Coronary artery (tissue), 2 donors: ENCODE data around the gene ZNF316.

ENCODE experiments used
- DNase-seq: peaks from one replicate; pipeline ENCODE4 v3.0.0-alpha.2; 2017; ENCODE audit warnings: low spot score
- H3K27ac ChIP-seq, 2 donors: fragments of 200-600 bp; sonication (generic); one replicate each; pipeline ENCODE4 v1.5.1; 2016 to 2019
- H3K4me3 ChIP-seq: fragments of 200-600 bp; sonication (generic); 2 replicates; pipeline ENCODE4 v1.5.1; 2016; ENCODE audit warnings: mild to moderate bottlenecking, moderate library complexity
- CTCF ChIP-seq: fragments of 200-600 bp; sonication (generic); IDR thresholded peaks from one replicate; pipeline ENCODE4 v1.5.1; 2019; ENCODE audit warnings: antibody characterized with exemption

Gene ZNF316

GRCh38 chr7:6642239-6642839 lies 5.2 kb downstream of the ZNF316 start:
- Histone ChIP-seq H3K4me3 (no peak overlapping the region), H3K27ac (no peak overlapping the region)
- no peak for TF ChIP-seq CTCF
- no peak for DNase-seq

GRCh38 chr7:6642861-6643640 lies 5.9 kb downstream of the ZNF316 start:
- DNase-seq: no peak
- no peak overlapping the region for H3K4me3 ChIP-seq
- H3K27ac ChIP-seq: no peak overlapping the region
- no peak for TF ChIP-seq CTCF

GRCh38 chr7:6643915-6644625 lies 7.0 kb downstream of the ZNF316 start:
- TF ChIP-seq CTCF: no peak
- no peak overlapping the region for H3K27ac ChIP-seq
- no peak for DNase-seq
- no peak overlapping the region for H3K4me3 ChIP-seq

- no peak for TF ChIP-seq CTCF
- DNase-seq: no peak
- Histone ChIP-seq H3K4me3 (no peak overlapping the region), H3K27ac (no peak overlapping the region)
These were observed 7.6 kb downstream of the ZNF316 start for GRCh38 chr7:6644728-6645127.

GRCh38 chr7:6646465-6646864 lies 9.3 kb downstream of the ZNF316 start:
- H3K4me3 ChIP-seq: no peak overlapping the region
- no peak overlapping the region for H3K27ac ChIP-seq
- DNase-seq: no peak
- TF ChIP-seq CTCF: no peak

- Histone ChIP-seq H3K4me3 (no peak overlapping the region), H3K27ac (no peak overlapping the region)
- TF ChIP-seq CTCF: no peak
- DNase-seq: no peak
These were observed 10.0 kb downstream of the ZNF316 start for GRCh38 chr7:6647080-6647479.
